ENCODE data around the gene ARHGEF1.
A peak's percentile ranks its signal among the peaks of the same experiment; 100 is the strongest.

Gene ARHGEF1

DNA sequence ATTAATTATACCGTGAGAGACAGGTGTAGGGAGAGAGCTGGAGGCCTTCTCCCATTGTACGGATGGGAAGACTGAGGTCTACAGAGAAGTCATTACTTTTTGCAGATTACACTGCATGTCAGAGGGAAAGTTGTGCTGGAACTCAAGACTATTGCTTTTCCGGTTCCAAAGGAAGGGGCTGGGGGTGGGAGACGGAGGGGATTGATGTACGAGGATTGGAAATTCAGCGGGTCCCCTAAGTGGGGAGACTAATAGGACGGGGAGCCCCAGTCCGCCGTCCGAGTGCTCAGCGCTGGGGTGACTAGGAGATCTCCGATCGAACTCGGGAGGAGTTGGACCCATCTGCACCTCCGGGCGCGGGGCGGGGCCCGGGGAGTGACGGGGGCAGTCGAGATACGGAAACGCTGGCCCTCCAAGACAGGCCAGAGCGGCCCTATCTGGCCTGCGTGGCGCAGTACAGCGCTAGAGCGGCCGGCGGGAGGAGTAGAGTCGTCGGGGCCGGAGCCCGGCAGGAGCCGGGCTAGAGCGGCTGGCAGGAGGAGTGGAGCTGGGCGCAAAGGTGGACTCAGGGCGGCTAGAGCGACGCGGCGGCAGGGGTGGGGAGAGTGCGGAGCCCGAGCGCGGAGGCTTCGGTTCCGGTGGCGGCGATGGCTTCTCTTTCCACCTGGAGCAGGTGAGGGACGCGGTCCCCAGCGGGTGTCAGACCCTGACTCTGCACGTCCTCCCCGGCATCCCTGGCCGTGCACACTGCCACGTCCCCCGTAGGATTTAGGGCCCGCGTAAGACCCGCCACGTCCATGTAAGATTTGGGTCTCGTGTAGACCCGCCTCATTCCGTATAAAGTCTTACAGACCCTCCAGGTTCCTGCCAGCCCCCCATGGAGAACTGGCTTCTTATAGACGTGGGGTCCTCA lies 1.1 kb downstream of the ARHGEF1 start:
- DNase-seq (ENCODE audit: low spot score): peak; percentile 93

DNA sequence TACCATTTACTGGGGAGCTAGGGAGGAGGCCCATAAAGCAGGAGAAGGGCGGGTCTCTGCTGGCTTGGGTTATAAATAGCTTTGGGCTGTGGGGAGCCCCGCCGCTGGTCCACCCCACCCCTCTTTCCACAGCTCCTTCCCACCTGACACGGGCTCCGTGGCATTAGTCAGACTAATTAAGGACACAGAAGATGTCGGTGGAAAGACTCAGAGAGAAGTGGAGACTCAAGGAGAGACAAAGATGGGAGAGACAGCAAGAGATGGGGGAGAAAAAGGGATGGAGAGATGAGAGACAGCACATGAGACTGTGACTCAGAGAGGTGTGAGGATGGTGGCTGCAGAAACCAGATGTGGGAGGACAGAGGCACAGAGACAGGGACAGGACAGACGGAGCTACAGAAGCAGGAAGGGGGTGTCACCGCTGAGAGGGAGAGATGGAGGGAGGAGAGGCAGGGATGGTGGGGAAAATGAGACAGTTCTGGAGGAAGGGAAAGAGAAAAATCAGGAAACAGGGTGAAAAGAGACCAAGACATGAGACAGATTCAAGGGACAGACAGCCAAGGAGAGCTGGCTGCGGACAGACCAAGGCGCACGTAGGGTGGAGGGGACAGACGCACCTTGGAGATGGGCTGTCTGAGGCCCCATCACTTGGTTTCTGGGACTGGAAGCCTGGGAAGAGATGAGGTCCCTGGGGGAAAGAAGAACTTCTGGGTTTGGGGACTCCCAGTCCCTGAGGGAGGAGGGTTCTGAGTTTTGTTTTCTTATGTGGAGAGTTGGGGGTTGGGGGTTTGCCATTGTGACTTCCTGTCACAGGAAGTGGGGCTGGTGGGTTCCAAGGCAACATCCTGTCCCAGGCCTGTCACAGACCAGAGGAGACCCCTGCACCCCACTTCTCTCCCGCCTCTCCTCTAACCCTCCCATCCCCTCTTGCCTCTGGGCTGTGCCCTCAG lies 4.1 kb downstream of the ARHGEF1 start:
- DNase-seq (ENCODE audit: low spot score): peak; percentile 56

DNA sequence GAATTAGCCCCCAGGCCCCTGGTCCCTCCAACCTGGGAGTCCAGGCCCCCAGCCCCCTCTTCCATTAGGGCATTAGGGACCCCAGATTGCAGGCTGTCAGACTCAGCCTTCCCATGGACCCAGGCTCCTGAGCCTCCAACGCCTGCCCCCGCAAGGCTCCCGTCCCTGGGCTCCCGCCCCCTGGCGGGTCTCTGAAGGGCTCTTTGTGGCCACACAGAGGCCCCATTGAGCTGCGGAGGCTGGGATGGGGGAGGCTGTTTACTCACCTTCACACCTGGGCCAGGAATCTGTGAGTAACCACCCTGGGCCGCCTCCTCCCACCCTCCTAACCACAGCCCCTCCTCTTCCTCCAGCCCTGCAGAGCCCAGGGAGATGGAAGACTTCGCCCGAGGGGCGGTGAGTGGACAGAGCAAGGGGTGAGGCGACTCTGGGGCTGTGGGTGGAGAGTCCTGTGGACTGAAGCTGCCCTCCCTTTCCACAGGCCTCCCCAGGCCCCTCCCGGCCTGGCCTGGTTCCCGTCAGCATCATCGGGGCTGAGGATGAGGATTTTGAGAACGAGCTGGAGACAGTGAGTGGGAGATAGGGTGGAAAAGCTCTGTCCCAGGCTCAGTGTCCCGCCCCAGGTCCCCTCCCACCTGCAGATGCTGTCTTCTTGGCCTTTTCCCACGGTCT lies 4.9 kb downstream of the ARHGEF1 start:
- peak; percentile 57 for DNase-seq (ENCODE audit: low spot score)

DNA sequence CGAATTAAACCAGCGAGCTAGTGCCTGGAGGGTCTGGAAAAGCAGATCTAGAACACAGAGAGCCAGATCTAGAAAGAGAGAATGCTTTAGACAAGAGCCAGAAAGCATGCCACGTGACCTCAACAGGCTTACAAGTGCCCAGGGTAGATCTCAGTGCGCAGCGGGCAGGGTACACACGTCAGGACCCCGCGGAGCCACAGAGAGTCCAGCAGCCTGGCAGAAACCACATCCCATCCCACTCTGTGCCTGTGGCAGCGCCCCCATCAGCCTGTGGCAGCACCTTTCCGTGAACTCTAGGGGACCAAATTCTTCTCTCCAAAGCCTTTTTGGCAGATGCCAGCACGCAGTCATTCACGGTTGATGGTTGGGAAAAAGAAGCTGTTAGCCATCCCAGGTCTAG lies 5.9 kb downstream of the ARHGEF1 start:
- DNase-seq (ENCODE audit: low spot score): no peak

DNA sequence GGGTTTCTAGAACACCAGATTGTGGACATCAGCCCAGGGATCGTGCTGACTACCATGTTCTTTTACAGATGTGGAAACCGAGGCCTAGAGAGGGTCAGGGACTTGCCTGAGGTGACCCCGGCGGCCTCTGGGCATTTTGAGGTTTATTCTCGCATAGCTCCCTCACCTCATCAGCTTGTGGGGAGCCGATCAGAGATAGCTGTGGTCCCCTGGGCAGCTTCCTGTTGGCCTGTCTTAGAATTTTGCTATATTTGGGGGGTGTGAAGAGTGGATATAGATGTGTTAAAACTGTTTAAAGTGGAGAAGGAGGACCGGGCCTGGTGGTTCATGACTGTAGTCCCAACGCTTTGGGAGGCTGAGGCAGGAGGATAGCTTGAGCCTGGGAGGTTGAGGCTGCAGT lies 6.9 kb downstream of the ARHGEF1 start:
- no peak for DNase-seq (ENCODE audit: low spot score)

DNA sequence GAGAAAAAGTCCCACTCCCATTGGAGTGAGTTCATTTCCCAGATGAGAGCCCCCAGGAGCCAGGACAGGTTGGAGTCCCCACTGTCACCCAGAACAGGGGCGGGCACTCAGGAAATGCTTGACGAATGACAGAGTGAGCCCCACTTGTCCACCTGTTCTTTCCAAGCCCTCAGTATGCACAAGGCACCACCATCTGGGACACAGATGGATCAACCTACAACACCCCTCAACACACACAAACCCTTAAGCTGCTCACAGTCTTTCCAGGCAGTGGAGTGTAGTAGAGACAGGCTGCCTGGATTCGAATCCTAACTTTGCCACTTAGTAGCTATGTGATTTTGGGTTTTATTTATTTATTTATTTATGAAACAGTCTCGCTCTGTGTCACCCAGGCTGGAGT lies 8.0 kb downstream of the ARHGEF1 start:
- no peak for DNase-seq (ENCODE audit: low spot score)

DNA sequence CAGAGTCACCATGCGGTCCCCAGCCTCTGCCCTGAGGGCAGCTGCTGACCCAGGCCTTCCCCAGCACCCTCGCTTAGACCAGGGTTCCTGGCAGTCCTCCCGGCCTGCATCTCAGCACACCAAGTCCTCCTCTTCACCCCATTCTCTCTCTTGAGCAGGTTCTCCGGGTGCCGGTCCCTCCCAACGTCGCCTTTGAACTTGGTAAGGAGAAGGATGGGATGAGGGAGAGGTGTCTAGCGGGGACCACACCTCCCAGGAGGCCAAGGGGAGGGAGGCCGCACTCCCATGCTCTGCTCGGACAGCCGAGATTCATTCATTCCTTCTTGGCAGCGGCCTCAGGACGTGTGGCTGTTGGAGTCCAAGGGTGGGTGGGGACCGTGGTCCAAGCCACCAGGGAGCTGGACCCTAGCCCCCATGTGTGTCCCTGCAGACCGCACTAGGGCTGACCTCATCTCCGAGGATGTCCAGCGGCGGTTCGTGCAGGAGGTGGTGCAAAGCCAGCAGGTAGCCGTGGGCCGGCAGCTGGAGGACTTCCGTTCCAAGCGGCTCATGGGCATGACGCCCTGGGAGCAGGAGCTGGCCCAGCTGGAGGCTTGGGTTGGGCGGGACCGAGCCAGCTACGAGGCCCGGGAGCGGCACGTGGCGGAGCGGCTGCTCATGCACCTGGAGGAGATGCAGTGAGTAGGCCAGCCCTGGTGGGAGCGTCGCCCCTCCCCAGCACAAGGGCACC lies 9.4 kb downstream of the ARHGEF1 start:
- DNase-seq (ENCODE audit: low spot score): no peak

DNA sequence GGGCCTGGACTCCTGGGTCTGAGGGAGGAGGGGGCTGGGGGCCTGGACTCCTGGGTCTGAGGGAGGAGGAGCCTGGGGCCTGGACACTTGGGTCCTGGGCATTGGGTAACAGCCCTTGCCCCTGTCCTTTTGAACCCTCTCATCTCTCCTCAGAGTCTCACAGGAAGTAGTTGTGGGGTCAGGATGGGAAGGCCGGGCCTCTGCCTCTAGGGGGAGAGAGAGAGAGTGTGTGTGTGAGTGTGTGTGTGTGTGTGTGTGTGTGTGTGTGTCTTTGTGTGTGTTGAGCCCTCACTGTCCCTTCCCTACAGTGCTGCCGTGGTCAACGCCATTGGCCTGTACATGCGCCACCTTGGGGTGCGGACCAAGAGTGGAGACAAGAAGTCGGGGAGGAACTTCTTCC lies 10.9 kb downstream of the ARHGEF1 start:
- no peak for DNase-seq (ENCODE audit: low spot score)

DNA sequence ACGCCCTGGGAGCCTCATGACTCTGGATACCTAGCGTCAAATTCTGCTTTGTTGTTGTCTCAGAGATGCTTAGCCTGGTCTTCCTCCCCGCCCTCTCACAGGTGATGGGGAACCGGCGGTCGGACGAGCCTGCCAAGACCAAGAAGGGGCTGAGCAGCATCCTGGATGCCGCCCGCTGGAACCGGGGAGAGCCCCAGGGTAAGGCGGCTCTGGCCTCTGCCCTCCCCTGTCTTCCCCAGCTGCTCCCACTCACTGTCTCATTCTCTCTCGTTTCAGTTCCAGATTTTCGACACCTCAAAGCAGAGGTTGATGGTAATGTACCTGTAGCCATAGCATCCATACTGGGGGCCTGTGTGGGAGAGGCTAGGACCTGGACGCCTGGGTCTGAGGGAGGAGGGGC lies 11.4 kb downstream of the ARHGEF1 start:
- DNase-seq (ENCODE audit: low spot score): no peak

DNA sequence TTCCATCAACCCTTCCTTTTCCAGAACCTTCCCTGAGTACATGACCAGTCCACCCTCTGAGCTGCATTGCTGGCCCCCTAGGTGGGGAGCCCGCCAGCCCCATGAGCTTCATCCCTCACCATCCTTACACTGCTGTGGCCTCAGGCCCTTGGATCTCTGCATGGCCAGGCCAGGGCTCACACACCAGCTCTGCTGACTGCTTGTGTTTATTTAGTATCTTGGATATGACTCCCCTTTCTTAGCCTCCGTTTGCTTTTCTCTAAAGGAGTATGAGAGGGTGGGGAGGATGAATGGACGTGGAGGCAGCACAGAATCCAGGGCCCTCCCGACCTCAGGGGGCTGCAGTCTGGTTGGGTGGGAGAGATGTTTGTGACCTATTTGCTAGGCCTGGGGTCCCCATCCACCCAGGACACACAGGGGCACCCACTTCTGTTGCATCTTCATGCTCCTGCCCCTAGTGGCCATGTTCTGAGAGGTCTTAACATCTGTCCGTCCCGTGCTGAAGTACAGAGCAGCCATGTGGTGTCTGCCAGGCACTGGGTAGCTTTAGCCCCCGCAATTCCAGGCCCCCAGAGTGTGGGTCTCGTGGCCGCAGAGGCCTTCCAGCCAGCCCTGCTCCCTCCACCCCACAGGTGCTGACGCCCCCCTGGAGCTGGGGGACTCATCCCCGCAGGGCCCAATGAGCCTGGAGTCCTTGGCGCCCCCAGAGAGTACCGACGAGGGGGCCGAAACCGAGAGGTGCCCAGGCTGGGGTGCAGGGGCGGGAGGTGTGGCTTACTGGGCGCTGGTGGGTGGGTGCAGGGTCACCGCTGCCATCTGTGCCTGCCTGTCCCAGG lies 13.0 kb downstream of the ARHGEF1 start:
- no peak for DNase-seq (ENCODE audit: low spot score)

DNA sequence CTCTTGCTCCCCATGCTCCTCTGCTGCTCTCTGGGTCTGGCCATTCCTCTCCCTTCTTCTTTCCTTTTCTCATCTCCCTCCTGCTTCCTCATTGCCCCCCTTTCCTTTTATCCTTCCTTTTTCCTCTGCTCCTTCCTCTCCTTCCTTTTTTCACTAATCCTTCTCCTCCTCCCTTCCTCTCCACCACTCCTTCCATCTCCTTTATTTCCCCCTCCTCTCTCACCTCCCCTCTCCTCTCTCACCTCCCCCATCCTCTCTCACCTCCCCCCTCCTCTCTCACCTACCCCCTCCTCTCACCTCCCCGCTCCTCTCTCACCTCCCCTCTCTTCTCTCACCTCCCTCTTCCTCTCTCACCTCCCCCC lies 13.6 kb downstream of the ARHGEF1 start:
- DNase-seq (ENCODE audit: low spot score): no peak

DNA sequence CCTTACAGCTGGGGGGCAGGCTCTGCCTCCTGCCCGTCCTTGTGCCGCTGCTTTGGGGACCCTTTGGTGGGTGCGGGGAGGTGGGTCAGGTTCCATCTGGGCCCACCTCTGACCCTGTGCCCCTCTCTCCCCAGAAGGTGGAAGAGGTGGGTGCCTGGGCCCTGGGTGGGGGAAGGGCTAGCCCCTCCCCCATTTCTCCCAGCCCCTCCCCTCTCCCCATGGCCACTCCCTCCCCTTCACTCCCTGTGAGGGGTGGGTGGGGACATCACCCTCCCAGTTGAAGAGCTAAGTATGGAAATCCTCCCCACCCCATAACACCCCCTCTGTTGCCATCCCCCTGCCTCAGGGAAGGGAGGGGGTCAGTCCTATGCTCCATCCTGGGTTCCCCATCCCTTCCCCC lies 14.2 kb downstream of the ARHGEF1 start:
- DNase-seq (ENCODE audit: low spot score): no peak

DNA sequence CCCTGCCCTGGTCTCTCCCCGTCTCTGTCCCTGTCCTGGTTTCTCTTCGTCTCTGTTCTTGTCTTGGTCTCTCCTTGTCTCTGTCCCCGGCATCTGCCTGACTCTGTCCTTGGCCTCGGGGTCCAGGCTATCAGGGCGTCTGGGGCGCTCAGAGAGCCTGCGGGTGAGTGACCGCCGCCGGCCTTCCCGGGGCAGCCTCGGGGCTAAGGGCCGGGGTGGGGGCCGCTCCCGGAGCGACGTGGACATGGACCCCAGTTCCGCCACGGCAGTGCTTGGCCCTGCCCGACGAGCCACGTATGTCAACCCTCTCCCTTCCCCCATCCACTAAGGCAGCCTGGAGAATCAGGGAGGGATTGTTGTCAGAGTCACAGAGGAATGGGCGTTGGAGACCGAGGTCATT lies 14.8 kb downstream of the ARHGEF1 start:
- no peak for DNase-seq (ENCODE audit: low spot score)

DNA sequence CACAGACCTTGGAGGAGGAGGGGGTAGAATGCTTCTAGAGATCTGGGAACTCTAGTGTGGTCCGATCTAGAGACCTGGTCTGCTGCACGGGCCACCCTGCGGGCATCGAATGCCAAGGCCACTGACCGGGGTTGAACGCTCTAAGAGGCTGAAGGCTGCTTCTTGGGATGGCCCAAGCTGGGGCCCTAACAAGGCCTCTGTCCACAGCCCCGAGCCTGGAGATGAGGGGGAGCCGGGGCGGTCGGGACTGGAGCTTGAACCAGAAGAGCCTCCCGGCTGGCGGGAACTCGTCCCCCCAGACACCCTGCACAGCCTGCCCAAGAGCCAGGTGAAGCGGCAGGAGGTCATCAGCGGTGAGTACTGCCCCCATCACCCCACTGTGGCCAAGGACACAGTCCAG lies 15.3 kb downstream of the ARHGEF1 start:
- no peak for DNase-seq (ENCODE audit: low spot score)

DNA sequence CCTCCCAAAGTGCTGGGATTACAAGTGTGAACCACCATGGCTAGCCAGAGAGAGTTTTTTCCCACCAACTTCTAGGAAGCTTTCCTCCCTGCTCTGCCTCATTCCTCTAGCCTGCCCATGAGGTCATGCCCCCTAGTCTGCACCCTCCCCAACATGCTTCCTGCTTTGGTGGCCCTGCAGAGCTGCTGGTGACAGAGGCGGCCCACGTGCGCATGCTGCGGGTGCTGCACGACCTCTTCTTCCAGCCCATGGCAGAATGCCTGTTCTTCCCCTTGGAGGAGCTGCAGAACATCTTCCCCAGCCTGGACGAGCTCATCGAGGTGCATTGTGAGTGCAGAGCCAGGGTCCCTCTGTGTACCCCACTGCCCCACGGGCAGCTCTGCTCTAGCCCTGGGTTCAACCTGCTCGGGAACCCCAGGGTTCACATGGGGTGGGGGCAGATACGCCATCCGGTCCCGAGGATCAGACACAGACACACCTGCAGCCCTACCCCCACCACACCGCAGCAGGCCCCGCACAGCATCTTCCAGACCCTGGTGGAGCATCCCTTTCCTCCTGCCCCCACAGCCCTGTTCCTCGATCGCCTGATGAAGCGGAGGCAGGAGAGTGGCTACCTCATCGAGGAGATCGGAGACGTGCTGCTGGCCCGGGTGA lies 18.9 kb downstream of the ARHGEF1 start:
- DNase-seq (ENCODE audit: low spot score): no peak

DNA sequence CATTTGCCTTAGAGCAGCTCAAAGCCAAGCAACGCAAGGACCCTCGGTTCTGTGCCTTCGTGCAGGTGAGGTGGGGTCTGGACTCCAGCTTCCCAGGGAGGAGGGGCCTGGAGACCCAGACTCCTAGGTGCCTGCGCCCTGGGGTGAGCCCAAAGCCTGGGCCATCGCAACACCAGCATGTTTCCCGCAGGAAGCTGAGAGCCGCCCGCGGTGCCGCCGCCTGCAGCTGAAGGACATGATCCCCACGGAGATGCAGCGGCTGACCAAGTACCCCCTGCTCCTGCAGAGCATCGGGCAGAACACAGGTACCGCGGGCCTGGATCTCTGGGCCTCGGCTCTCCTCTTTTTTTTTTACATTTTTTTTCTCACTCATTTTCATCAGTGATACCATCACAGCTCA lies 19.6 kb downstream of the ARHGEF1 start:
- no peak for DNase-seq (ENCODE audit: low spot score)

DNA sequence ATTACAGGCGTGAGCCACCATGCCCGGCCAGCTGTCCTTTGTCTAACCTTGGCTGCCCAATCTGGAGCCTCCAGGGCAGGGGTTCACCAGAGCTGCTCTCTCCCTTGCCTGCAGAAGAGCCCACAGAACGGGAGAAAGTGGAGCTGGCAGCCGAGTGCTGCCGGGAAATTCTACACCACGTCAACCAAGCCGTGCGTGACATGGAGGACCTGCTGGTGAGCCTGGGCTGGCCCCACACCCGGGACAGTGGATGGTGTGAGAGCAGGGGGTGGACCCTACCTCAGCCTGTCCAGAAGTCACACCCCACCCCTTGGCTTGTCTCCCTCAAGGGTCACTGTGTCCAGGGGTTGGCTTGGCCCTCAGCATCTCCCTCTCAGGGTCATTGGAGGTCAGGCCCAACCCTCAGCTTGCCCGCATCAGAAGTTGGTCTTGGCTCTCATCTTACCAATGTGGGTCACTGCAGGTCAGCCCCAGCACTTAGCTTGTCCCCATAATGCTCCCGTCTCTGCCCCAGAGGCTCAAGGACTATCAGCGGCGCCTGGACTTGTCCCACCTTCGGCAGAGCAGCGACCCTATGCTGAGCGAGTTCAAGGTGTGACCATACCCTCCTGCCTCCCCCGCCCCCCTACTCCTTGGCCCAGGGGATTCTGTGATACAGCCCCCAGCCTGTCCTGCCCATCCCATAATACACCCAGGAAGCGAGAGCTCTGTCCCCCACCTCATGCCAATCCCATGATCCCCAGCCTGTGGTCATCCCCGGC lies 20.4 kb downstream of the ARHGEF1 start:
- no peak for DNase-seq (ENCODE audit: low spot score)

DNA sequence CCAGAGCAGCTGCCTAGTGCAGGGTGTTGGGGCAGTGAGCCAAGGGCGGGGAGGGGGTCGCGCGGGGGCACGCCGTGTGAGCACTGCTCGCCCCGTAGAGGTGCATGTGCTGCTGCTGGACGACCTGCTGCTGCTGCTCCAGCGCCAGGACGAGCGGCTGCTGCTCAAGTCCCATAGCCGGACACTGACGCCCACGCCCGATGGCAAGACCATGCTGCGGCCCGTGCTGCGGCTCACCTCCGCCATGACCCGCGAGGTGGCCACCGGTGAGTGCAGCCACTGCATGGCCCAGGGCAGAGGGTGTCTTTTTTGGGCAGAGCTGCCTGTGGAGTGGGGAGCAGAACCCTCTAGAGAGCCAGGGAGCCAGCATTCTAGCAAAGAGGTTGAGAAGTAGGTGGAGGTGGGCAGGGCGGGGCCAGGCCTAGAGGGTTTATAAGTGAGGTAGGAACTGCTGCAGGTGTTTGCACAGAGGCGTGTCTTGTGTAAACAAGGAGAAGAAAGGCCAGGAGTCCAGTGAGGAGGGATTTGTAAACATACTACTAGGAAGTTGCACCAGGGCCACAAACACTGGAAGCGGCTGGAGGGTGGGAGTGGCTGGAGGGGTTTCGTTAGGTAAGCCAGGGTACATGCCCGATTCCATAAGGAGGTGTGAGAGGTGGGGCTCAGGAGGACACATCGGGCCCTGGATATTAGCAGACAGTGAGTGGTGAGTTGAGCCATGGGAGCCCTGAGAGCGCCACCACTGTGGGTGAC lies 21.3 kb downstream of the ARHGEF1 start:
- DNase-seq (ENCODE audit: low spot score): no peak
